NB4 (cell line): ENCODE data around the gene HOMER3.

Source experiments
- DNase-seq: peaks from one replicate; pipeline ENCODE4 v3.0.0; 2010; ENCODE audit warnings: low read depth
- H3K4me3 ChIP-seq: one replicate; pipeline ENCODE4 v1.5.1; 2011; ENCODE audit warnings: mild to moderate bottlenecking, low read depth, low read length, moderate library complexity
- MAX ChIP-seq: IDR thresholded peaks from 2 replicates; pipeline ENCODE4 v1.6.1; 2011; ENCODE audit warnings: low read depth, low read length
- MYC ChIP-seq: IDR thresholded peaks from 2 replicates; pipeline ENCODE4 v1.6.1; 2011; ENCODE audit warnings: low read depth, low read length
- POLR2A ChIP-seq: IDR thresholded peaks from 2 replicates; pipeline ENCODE4 v1.6.1; 2011; ENCODE audit warnings: mild to moderate bottlenecking; ENCODE audit not compliant: insufficient read length; ENCODE audit errors: extremely low read depth
- TF ChIP-seq, protein P1 (sequence below): IDR thresholded peaks from one replicate; pipeline ENCODE4 v1.5.1; 2012; ENCODE audit warnings: low read depth, low read length

HOMER3 gene

GRCh38 chr19:18940769-18941627, at the start of gene HOMER3:
HOMER3 (minus strand) TSS chr19:18941217; CDS start chr19:18938982, 2,235 bp downstream.
- TF ChIP-seq POLR2A (peak; percentile 20), MAX (no peak)
- TF ChIP-seq, protein P1, sequence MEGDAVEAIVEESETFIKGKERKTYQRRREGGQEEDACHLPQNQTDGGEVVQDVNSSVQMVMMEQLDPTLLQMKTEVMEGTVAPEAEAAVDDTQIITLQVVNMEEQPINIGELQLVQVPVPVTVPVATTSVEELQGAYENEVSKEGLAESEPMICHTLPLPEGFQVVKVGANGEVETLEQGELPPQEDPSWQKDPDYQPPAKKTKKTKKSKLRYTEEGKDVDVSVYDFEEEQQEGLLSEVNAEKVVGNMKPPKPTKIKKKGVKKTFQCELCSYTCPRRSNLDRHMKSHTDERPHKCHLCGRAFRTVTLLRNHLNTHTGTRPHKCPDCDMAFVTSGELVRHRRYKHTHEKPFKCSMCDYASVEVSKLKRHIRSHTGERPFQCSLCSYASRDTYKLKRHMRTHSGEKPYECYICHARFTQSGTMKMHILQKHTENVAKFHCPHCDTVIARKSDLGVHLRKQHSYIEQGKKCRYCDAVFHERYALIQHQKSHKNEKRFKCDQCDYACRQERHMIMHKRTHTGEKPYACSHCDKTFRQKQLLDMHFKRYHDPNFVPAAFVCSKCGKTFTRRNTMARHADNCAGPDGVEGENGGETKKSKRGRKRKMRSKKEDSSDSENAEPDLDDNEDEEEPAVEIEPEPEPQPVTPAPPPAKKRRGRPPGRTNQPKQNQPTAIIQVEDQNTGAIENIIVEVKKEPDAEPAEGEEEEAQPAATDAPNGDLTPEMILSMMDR = no peak
- DNase-seq = peak; percentile 74
- peak within 1 kb of the TSS; percentile 86 for H3K4me3 ChIP-seq

- TF ChIP-seq, protein P1 = no peak
- TF ChIP-seq POLR2A = no peak
- no peak for TF ChIP-seq MYC
- no peak for TF ChIP-seq MAX
- H3K4me3 ChIP-seq = no peak overlapping the region
- no peak for DNase-seq
These were observed 49.2 kb upstream of the HOMER3 start for GRCh38 chr19:18990128-18990708.

GRCh38 chr19:18989316-18989715, 48.3 kb upstream of the HOMER3 start:
- no peak for TF ChIP-seq POLR2A
- H3K4me3 ChIP-seq = no peak overlapping the region
- no peak for DNase-seq

- no peak for DNase-seq
- no peak for TF ChIP-seq MAX
- TF ChIP-seq POLR2A = no peak
- TF ChIP-seq, protein P1 = no peak
- TF ChIP-seq MYC = no peak
- no peak overlapping the region for H3K4me3 ChIP-seq
These were observed 46.4 kb upstream of the HOMER3 start for GRCh38 chr19:18987456-18987855.

GRCh38 chr19:18985257-18985656, 44.2 kb upstream of the HOMER3 start:
- DNase-seq = peak; percentile 86
- TF ChIP-seq MAX (peak; percentile 95), MYC (peak; percentile 95), POLR2A (no peak)
- no peak overlapping the region for H3K4me3 ChIP-seq

GRCh38 chr19:18984251-18984650, 43.2 kb upstream of the HOMER3 start:
- no peak overlapping the region for H3K4me3 ChIP-seq
- no peak for DNase-seq
- no peak for TF ChIP-seq MAX
- no peak for TF ChIP-seq MYC
- no peak for TF ChIP-seq POLR2A
- TF ChIP-seq, protein P1 = no peak

- no peak overlapping the region for H3K4me3 ChIP-seq
- no peak for DNase-seq
- TF ChIP-seq, protein P1 = no peak
- no peak for TF ChIP-seq MAX
- TF ChIP-seq MYC = no peak
- no peak for TF ChIP-seq POLR2A
These were observed 41.7 kb upstream of the HOMER3 start for GRCh38 chr19:18982669-18983068.
